ENCODE data around the gene RBMS3.

GRCh38 chr3:29609328-29609811, 328.5 kb downstream of the RBMS3 start:
- TF ChIP-seq JUND (IDR thresholded peaks at IDR 0.05) = no peak
- TF ChIP-seq SIN3A (IDR thresholded peaks at IDR 0.05; ENCODE audit: low read depth) = no peak
- TF ChIP-seq CTCF (IDR thresholded peaks at IDR 0.05 in 2 of 3, conservative IDR thresholded peaks at IDR 0.05 in 1 of 3; ENCODE audit: borderline replicate concordance in 1 of 3, insufficient read depth in 1 of 3, low read depth in 2 of 3, low read length in 2 of 3) = no peak
- no peak for TF ChIP-seq EZH2phosphoT487 (IDR thresholded peaks at IDR 0.05; ENCODE audit: borderline replicate concordance)
- TF ChIP-seq POLR2AphosphoS5 (IDR thresholded peaks at IDR 0.05; ENCODE audit: low read depth, low read length) = no peak
- TF ChIP-seq EZH2 (IDR thresholded peaks at IDR 0.05) = no peak
- TF ChIP-seq, protein P1, sequence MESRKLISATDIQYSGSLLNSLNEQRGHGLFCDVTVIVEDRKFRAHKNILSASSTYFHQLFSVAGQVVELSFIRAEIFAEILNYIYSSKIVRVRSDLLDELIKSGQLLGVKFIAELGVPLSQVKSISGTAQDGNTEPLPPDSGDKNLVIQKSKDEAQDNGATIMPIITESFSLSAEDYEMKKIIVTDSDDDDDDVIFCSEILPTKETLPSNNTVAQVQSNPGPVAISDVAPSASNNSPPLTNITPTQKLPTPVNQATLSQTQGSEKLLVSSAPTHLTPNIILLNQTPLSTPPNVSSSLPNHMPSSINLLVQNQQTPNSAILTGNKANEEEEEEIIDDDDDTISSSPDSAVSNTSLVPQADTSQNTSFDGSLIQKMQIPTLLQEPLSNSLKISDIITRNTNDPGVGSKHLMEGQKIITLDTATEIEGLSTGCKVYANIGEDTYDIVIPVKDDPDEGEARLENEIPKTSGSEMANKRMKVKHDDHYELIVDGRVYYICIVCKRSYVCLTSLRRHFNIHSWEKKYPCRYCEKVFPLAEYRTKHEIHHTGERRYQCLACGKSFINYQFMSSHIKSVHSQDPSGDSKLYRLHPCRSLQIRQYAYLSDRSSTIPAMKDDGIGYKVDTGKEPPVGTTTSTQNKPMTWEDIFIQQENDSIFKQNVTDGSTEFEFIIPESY (IDR thresholded peaks at IDR 0.05; ENCODE audit: extremely low read depth, insufficient replicate concordance, low read length) = no peak
- TF ChIP-seq, protein P2, sequence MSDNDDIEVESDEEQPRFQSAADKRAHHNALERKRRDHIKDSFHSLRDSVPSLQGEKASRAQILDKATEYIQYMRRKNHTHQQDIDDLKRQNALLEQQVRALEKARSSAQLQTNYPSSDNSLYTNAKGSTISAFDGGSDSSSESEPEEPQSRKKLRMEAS (IDR thresholded peaks at IDR 0.05) = no peak
- TF ChIP-seq EGR1 (IDR thresholded peaks at IDR 0.05; ENCODE audit: low read depth) = no peak
- no peak for TF ChIP-seq CEBPB (IDR thresholded peaks at IDR 0.05; ENCODE audit: low read depth)
- TF ChIP-seq RAD21 (IDR thresholded peaks at IDR 0.05; ENCODE audit: low read depth) = no peak
- no peak for TF ChIP-seq FOSL1 (IDR thresholded peaks at IDR 0.05; ENCODE audit: low read depth)
- no peak for TF ChIP-seq POLR2A (IDR thresholded peaks at IDR 0.05; ENCODE audit: borderline replicate concordance, extremely low read depth, insufficient read depth, insufficient read length)

All from HCT116 (cell line).